Renal pelvis (tissue), 4 donors: ENCODE measurements around the gene CCDC146. TPM values are rescaled to one million over a fixed set of nuclear protein-coding genes. Genes with fewer than 3 reads are reported as not detected.
"Not testable (repeated sequence)": the region's sequence is repeated elsewhere in the genome, so short reads cannot be mapped to it uniquely, and the experiment has no call there.

Experiments
- DNase-seq: peaks from one replicate; pipeline ENCODE4 v3.0.0-alpha.2; 2013
- polyA plus RNA-seq, 3 donors: library from polyadenylated mRNA; unstranded; fragments of 120-200 nt; gene quantifications; one replicate each; pipeline ENCODE4 v1.2.1, GENCODE V29; 2013; ENCODE audit not compliant: insufficient read length in 3 of 3

CCDC146 gene
- polyA plus RNA-seq, 3 donors = 17.7 to 30.4 (median 27.9) TPM

DNA sequence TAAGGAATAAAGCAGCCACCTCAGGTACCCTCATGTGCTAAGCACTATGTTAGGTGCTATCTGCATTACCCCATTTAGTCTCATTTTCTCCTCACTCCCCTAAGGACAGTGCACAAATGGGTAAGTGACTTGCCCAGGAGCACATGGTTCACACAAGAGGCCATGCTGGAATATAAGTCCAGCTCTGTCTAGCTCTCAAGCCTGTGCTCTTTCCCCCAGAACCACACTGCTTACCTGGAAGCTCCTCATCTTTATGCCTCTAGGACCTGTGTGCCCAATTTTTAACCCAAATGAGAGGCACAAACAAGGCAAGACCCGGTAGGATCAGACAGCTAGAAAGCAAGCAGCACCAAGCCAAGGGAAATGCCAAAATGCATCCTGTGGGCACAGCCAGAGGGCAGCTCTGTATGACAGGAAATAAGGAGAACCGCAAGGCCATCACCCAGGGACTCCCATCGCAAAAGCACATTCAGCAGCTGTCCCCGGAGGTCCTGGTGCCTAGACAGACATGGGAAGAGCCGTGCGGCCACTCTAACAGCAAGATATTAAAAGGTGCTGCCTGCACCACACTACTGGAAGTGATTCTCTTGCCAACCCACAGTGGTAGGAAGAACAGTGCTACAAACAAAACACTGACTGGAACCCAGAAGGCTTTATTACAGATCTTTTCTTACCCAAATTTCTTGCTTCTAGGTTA lies 205.7 kb downstream of the CCDC146 start:
- no peak for DNase-seq

DNA sequence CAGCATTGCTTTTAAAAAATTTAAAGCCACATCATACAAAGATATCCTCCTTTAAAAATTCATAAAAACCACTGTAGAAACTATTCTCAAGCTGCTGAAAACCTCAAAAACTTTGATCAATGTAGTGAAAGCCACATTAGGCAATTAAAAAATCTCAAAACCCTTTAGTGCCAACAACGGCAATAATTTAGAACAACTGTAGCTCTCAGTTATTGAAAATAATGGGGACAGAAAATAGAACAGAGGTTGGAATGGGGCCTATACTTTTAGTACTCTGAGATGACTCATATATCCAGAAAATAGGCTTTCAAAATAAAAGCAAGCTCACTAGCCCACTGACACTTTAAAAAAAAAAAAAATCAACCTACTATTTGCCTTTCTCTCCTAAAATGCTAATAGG lies 206.3 kb downstream of the CCDC146 start:
- no peak for DNase-seq

DNA sequence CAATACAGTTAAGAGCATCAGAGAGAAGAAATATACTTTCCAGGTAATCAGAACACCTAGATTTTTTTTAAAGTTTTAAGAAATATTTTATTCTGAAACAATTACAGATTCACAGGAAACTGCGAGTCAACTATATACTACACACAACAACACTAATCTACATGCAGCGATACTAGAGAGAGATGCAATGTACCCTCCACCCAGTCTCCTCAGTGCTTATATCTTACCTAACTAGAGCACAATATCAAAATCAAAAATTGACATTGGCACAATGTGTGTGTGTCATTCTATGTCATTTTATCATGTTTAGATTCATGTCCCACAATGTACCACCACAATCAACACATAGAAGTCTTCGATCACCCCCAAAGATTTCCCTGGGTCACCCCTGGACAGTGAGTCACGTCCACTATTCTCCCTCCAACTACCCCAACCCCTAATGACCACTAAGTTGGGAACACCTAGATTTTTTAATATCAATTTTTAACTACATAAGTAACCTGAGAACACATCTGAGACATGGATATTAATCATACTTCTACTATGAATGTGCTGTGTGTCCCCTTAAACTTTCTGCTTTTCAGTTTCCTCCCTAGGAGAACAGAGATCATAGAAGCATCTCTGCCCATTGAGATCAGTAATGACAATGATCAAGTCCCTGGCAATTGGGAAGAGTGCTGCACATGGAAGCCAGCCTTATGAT lies 207.2 kb downstream of the CCDC146 start:
- no peak for DNase-seq

DNA sequence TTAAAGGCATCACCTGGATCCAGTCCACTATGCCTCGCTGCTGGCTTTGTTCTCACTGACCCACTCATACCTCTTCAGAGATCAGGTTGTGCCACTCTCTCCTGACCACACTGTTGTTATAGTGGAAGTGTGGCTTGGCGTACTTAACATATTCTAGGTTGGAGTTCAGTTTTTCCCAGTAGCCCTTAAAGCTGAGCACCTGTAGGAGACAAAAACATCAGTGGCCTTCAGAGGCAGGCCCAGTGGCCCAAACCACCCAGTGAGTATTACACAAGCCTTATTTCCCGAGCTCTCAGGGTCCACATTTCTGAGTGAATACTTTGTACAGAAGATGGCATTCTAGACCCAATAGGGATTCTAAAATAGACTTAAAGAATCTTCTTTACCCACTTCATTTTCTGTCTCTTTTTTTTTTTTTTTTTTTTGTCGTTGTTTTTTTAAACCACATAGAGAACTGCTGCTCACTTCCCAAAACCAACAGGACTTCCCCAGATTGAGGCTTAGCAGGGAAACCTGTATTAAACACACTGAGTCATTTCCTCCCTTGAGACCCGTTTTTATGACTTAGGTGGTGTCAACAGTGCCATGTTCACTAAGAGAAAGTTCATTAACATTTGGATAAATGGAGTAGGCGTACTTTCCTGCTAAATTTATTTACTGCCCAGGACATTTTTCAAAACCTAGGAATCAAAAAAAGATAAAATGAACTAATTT lies 207.9 kb downstream of the CCDC146 start:
- DNase-seq = no peak

DNA sequence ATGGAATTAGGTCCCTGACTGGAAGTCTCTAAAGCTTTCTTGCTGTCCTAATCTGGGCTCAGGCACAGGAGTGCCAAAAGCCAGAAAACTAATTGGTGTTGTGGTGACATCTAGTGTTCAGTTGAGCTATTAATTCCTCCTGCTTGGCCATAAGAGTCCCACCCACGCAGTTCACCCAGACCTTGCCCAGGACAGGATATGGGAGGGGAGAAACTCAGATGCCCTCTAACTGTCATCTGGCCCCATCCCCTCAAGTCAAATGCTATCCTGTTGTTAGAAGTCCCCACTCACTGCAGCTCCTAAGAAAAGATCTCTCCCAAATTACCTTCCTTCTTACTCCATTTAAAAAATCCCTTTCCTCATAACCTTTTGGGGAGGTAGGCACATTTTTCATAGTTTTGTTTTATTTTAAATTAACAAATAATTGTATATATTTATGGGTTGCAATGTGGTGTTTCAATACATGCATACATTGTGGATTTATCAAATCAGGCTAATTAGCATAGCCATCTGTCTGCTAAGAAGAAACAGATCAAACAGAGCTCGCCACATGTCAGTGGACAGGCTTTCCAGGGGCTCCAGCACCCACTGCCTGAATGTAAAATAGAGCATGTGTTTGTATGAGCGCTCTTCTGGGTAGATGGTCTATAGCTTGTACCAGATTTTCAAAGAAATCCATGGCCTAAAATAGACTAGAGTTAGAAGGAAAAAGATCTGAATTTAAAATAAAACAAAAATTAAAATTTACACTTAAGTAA lies 209.7 kb downstream of the CCDC146 start:
- peak; percentile 87 for DNase-seq

DNA sequence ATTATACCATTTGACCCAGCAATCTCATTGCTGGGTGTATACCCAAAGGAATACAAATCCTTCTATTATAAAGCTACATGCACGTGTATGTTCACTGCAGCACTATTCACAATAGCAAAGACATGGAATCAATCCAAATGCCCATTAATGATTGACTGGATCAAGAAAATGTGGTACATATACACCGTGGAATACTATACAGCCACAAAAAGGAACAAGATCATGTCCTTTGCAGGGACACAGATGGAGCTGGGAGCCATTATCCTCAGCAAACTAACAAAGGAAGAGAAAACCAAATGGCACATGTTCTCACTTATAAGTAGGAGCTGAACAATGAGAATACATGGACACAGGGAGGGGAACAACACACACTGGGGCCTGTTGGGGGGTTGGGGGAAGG lies 211.6 kb downstream of the CCDC146 start:
- DNase-seq = not testable (repeated sequence)

DNA sequence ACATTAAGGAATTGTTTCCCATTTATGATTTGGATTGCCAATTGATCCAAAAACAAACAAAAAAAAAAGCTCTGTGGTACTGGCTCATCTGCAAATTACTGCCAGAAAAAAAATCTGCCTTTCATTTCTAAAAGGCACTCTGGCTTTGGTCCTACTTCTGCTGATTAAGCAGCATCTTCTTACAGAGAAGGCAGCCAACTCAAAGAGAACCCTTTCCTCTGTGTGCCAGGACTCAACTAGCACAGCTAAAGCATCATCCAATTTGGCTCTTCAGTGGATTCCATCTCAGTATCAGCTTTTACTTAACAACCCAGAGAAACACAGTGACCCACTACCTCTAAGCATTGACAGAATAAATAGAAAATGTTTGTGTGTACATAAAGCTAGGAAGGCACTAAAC lies 213.2 kb downstream of the CCDC146 start:
- DNase-seq = no peak

DNA sequence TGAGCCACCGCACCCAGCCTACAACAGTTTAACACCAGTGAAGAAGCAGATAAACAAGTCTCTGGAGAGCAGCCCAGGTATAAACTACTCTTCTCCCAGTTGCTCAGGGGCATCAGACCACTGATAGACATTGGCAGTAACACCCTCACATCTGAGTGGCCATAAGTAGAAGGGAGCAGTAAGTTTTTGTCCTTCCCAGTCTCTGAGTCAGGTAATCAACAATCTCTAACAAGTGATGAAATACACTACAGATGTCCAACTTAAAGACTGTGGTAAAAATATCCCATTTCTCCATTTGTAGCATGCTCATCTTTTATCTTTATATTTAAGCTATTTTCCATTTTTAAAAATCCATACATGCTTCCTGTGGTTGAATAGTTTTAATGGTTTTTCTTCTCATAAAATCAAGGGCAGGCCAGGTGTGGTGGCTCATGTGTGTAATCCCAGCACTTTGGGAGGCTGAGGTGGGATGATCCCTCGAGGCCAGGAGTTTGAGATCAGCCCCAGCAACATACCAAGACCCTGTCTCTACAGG lies 215.1 kb downstream of the CCDC146 start:
- DNase-seq = no peak

DNA sequence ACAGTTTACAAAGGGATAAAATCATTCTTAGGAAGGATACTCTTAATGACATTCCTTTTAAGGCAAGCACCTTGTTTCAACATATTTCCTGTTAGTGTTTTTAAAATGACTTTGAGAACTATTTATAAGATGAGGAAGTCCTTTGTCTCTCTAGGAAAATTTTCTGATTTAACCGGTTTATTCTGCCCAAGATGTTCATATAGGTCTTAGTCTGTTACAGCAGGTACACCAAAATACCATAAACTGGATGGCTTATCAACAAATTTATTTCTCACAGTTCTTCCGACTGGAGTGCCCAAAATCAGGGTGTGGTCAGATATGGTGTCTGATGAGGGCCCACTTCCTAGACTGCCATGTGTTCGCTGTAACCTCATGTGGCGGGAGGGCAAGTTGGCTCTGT lies 215.8 kb downstream of the CCDC146 start:
- no peak for DNase-seq

DNA sequence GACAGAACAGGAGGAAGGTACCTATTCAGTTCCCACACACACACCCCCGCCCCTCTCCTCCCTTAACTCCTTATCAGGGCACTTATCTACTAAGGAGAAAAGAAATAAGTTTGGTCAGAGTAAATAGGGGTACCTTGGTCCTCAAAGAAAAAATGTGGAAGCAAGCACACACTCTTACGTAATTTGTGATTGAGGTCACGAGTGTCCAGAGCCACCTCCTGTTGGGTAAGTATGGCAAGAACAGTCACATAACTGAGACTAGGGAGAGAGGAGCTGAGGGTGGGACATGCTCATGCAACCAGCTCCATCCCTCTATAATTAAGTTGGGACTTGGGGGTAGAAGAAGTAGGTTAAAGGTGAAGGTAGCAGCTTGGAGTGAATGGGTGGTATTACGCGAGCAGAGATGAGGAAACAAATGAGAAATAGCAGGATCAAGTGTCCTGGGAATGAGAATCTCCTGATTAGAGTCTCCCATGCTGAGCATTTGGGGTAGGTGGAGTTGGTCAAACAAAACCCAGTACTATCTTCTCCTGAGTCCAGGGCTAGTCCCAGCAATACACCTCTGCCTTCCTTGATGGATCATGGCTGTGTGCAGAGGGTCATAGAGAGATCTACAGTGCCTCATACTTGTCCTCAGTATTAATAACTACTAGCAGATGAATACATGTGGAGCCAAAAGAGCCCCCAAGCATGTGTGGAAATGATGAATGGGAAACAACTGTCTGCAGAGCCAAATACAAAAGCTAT lies 216.6 kb downstream of the CCDC146 start:
- DNase-seq = no peak

DNA sequence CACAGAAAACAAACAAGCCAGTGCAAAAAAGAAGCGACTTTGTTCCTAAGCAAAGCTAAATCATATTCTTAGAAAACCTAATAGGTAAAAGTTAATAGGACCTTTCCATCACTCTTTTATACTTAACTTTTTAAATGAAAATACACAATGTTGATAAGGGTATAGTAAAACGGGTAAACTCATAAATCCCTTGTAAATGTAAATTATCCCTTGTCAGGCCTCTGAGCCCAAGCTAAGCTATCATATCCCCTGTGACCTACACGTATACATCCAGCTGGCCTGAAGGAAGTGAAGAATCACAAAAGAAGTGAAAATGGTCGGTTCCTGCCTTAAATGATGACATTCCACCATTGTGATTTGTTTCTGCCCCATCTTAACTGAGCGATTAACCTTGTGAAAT lies 217.3 kb downstream of the CCDC146 start:
- DNase-seq = no peak

Other genes starting within 250 kb of the CCDC146 start
- gene SPDYE17, start 90.3 kb upstream of the CCDC146 start, polyA plus RNA-seq = not detected
- 1 to 10 TPM in 2 of 3 donors, under 1 TPM in 1; 0.58 to 1.6 (median 1.3) TPM for gene SPDYE18, start 60.1 kb upstream of the CCDC146 start, polyA plus RNA-seq
- gene FGL2, start 77.2 kb downstream of the CCDC146 start, polyA plus RNA-seq = 10 to 100 TPM; 33.2 to 48.7 (median 35.1) TPM